IPS-NIHi11 (cell line): ENCODE results near the gene ADISSP.

ENCODE experiments used
- DNase-seq: peaks from one replicate; pipeline ENCODE4 v3.0.0; 2012; ENCODE audit warnings: mixed read lengths, low spot score

ADISSP gene

GRCh38 chr20:3781153-3781910, 13.8 kb upstream of the ADISSP start, which contains the start of gene SPEF1:
Gene SPEF1, minus strand, starts transcription at chr20:3781448. Its CDS starts 161 bp downstream, at chr20:3781287.
- DNase-seq, result peak; percentile 91

GRCh38 chr20:3778976-3779375, 11.4 kb upstream of the ADISSP start:
- DNase-seq, result no peak

GRCh38 chr20:3777716-3778629, 10.4 kb upstream of the ADISSP start:
- peak; percentile 83 for DNase-seq

- DNase-seq, result no peak
These were observed 9.8 kb upstream of the ADISSP start for GRCh38 chr20:3777381-3777715.

GRCh38 chr20:3775457-3776108, 8.0 kb upstream of the ADISSP start:
- no peak for DNase-seq

GRCh38 chr20:3771552-3772058, 4.1 kb upstream of the ADISSP start:
- DNase-seq, result no peak

- peak; percentile 85 for DNase-seq
These were observed 983 bp upstream of the ADISSP start for GRCh38 chr20:3768342-3769130.

GRCh38 chr20:3767110-3767426, 485 bp downstream of the ADISSP start:
- DNase-seq, result peak; percentile 15

GRCh38 chr20:3766422-3767109, 987 bp downstream of the ADISSP start:
- DNase-seq, result no peak

GRCh38 chr20:3765171-3765882, 2.2 kb downstream of the ADISSP start:
- no peak for DNase-seq

- no peak for DNase-seq
These were observed 2.9 kb downstream of the ADISSP start for GRCh38 chr20:3764659-3765058.

GRCh38 chr20:3763671-3764601, 3.6 kb downstream of the ADISSP start:
- no peak for DNase-seq

GRCh38 chr20:3760655-3761348, 6.8 kb downstream of the ADISSP start:
- no peak for DNase-seq

GRCh38 chr20:3759884-3760283, 7.7 kb downstream of the ADISSP start:
- no peak for DNase-seq

GRCh38 chr20:3759316-3759823, 8.2 kb downstream of the ADISSP start:
- no peak for DNase-seq

- DNase-seq, result no peak
These were observed 9.0 kb downstream of the ADISSP start for GRCh38 chr20:3758566-3758965.

- DNase-seq, result no peak
These were observed 10.3 kb downstream of the ADISSP start for GRCh38 chr20:3757268-3757667.

- DNase-seq, result no peak
These were observed 11.6 kb downstream of the ADISSP start for GRCh38 chr20:3755814-3756480.
